ENCODE measurements around the gene RAD9A. TPM values are rescaled to one million over a fixed set of nuclear protein-coding genes. Genes with fewer than 3 reads are reported as not detected.

Gene RAD9A
- polyA plus RNA-seq, 3 donors: 3.7 to 31.7 (median 3.8) TPM

DNA sequence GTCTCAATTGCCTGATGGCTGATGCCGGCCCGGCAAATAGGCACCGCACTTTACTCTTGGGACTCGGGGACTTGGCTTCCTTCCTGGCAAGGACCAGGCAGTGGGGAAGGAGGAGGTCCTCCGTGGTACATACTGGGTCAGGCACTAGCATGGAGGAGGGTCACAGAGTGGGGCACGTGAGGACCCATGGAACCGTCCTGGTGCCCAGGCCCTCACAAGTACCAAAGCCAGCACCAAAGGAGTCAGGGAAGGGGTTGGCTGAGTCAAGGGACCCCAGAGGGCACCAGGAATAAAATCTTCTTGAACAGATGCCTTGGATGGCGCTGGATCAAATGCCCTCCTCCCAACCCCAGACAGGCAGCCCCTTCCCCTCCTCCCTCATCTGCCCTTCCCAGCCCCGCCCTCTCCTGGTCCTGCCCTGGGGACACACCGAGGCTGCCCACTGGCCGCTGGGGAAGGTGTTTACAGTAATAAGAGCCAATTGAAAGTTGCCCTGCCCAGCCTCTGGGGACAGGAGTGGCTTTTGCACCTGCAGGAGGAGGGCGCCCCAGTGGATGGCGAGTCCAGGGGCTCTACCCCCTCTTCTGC lies 18.1 kb downstream of the RAD9A start:
- peaks cover 9 to 18% of the 10 kb centered on the region in 2 donors for H3K36me3 ChIP-seq (replicated peaks in 1 of 2; ENCODE audit: control insufficient read depth in 1 of 2, insufficient read depth in 2 of 2, low read length in 2 of 2)
- no peak overlapping the region for H3K27ac ChIP-seq (ENCODE audit: low read depth in 1 of 2, low read length in 2 of 2)
- peaks cover 1 to 17% of the 10 kb centered on the region in 2 donors for H3K27me3 ChIP-seq (ENCODE audit: control insufficient read depth in 2 of 2, insufficient read depth in 2 of 2, low read length in 2 of 2)
- H3K4me3 ChIP-seq (replicated peaks in 1 of 3; ENCODE audit: low read depth in 2 of 3, low read length in 3 of 3): peak overlapping the region in 1 of 3 experiments; percentile 47
- DNase-seq: no peak
- peak overlapping the region; percentile 46 for H3K4me2 ChIP-seq (replicated peaks; ENCODE audit: extremely low read depth, low read length, poor library complexity, severe bottlenecking)
- H3K9me3 Mint-ChIP-seq: peaks cover 0 to 3% (median 0%) of the 10 kb centered on the region in 7 donors
- H3K4me1 ChIP-seq (ENCODE audit: control insufficient read depth in 1 of 2, insufficient read depth in 2 of 2, low read length in 2 of 2): peaks cover 45 to 54% of the 10 kb centered on the region in 2 donors
- peaks cover 19 to 36% of the 10 kb centered on the region in 2 donors for H3K36me3 Mint-ChIP-seq
- peak overlapping the region; percentile 56 to 57 for H3K4me3 Mint-ChIP-seq
- TF ChIP-seq, protein P1, sequence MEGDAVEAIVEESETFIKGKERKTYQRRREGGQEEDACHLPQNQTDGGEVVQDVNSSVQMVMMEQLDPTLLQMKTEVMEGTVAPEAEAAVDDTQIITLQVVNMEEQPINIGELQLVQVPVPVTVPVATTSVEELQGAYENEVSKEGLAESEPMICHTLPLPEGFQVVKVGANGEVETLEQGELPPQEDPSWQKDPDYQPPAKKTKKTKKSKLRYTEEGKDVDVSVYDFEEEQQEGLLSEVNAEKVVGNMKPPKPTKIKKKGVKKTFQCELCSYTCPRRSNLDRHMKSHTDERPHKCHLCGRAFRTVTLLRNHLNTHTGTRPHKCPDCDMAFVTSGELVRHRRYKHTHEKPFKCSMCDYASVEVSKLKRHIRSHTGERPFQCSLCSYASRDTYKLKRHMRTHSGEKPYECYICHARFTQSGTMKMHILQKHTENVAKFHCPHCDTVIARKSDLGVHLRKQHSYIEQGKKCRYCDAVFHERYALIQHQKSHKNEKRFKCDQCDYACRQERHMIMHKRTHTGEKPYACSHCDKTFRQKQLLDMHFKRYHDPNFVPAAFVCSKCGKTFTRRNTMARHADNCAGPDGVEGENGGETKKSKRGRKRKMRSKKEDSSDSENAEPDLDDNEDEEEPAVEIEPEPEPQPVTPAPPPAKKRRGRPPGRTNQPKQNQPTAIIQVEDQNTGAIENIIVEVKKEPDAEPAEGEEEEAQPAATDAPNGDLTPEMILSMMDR (IDR thresholded peaks at IDR 0.05): no peak
- H3K9me3 ChIP-seq (replicated peaks in 1 of 2; ENCODE audit: control insufficient read depth in 1 of 2, insufficient read depth in 1 of 2, low read length in 2 of 2): no peaks in the 10 kb centered on the region
- intact Hi-C loops (cut with micrococcal nuclease): no loop called here
- peak overlapping the region; percentile 25 for H3K9ac ChIP-seq (ENCODE audit: insufficient read depth, low read length, poor library complexity, severe bottlenecking)
- H3K79me2 ChIP-seq (ENCODE audit: insufficient read depth, low read length): peaks cover 12% of the 10 kb centered on the region
- 19% methylated on average over 12 of the region's 13 CpGs for WGBS (ENCODE audit: insufficient coverage)
- peak overlapping the region in 2 of 7 donors; percentile 43 to 63 for H3K27ac Mint-ChIP-seq
- H2AFZ ChIP-seq (ENCODE audit: insufficient read depth, low read depth, low read length, poor library complexity, severe bottlenecking): peak overlapping the region; percentile 46
- H3K4me1 Mint-ChIP-seq: peaks cover 51% of the 10 kb centered on the region
- H4K20me1 ChIP-seq (ENCODE audit: insufficient read depth, low read length): peaks cover 49% of the 10 kb centered on the region
- H3K27me3 Mint-ChIP-seq (ENCODE audit: low read depth in 3 of 3): peaks cover 21 to 39% (median 35%) of the 10 kb centered on the region in 3 donors

- Histone ChIP-seq H3K36me3 (replicated peaks in 1 of 2; ENCODE audit: control insufficient read depth in 1 of 2, insufficient read depth in 2 of 2, low read length in 2 of 2) (peaks cover 9 to 16% of the 10 kb centered on the region in 2 donors), H4K20me1 (ENCODE audit: insufficient read depth, low read length) (peaks cover 44% of the 10 kb centered on the region), H3K4me3 (replicated peaks in 1 of 3; ENCODE audit: low read depth in 2 of 3, low read length in 3 of 3) (no peak overlapping the region), H3K4me2 (replicated peaks; ENCODE audit: extremely low read depth, low read length, poor library complexity, severe bottlenecking) (no peak overlapping the region), H3K9me3 (replicated peaks in 1 of 2; ENCODE audit: control insufficient read depth in 1 of 2, insufficient read depth in 1 of 2, low read length in 2 of 2) (no peaks in the 10 kb centered on the region), H3K9ac (ENCODE audit: insufficient read depth, low read length, poor library complexity, severe bottlenecking) (no peak overlapping the region), H3K79me2 (ENCODE audit: insufficient read depth, low read length) (peaks cover 8% of the 10 kb centered on the region), H3K27me3 (ENCODE audit: control insufficient read depth in 2 of 2, insufficient read depth in 2 of 2, low read length in 2 of 2) (peaks cover 6 to 22% of the 10 kb centered on the region in 2 donors), H2AFZ (ENCODE audit: insufficient read depth, low read depth, low read length, poor library complexity, severe bottlenecking) (no peak overlapping the region), H3K4me1 (ENCODE audit: control insufficient read depth in 1 of 2, insufficient read depth in 2 of 2, low read length in 2 of 2) (peaks cover 44 to 54% of the 10 kb centered on the region in 2 donors), H3K27ac (ENCODE audit: low read depth in 1 of 2, low read length in 2 of 2) (no peak overlapping the region)
- intact Hi-C loops (cut with micrococcal nuclease): no loop called here
- H3K4me1 Mint-ChIP-seq: peaks cover 49% of the 10 kb centered on the region
- 86% methylated on average over 13 of the region's 15 CpGs for WGBS (ENCODE audit: insufficient coverage)
- no peak overlapping the region for H3K4me3 Mint-ChIP-seq
- peaks cover 17 to 32% of the 10 kb centered on the region in 2 donors for H3K36me3 Mint-ChIP-seq
- no peak for DNase-seq
- TF ChIP-seq, protein P1 (IDR thresholded peaks at IDR 0.05): no peak
- peaks cover 25 to 45% (median 39%) of the 10 kb centered on the region in 3 donors for H3K27me3 Mint-ChIP-seq (ENCODE audit: low read depth in 3 of 3)
- H3K27ac Mint-ChIP-seq: no peak overlapping the region
- peaks cover 0 to 3% (median 2%) of the 10 kb centered on the region in 7 donors for H3K9me3 Mint-ChIP-seq
Observed at GRCh38 chr11:67410369-67410831, 18.6 kb downstream of the RAD9A start.

All from CD14-positive monocyte (primary cell).